HCEC 1CT (cell line): ENCODE measurements around the gene VAPA.

Experiments
- DNase-seq: peaks from one replicate; pipeline ENCODE4 v3.0.0-alpha.2; 2017

The VAPA gene

DNA sequence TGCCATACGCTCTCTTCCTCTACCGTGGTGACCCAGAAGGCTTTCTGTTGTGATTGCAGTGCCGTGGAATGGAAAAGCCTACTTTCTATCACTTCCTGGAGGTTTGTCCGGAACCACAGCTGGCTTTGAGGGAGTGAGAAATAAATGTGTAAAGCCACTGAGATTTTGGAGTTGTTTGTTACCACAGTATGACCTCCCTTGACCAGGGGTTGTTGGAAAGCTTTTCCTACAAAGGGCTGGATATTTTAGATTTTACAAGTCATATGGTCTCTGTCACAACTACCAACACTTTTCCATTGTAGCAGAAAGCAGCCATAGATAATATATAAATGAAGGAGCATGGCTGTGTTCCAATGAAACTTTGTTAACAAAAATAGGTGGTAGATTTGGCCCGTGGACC is 70.3 kb downstream of the VAPA start:
- DNase-seq: no peak

DNA sequence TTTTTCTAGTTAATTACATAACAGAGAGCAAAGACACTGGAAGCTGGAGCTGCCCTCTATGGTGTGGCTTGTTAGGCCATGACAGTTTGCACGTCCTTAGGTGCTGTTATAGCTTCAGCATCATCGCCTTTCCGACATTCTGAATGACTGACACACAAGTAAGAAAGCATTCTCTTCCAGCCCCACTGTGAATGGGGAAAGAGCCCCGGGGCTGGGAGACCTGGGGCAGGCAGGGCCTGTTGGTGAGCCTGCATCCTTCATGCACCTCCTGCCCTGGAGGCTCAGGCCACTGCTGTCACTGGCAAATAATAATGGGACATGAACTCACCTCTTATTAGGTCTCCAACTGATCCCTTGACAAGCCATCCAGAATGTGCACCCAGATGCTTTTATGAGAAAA is 71.8 kb downstream of the VAPA start:
- DNase-seq: no peak

- no peak for DNase-seq
Observed at GRCh38 chr18:9986156-9986930, 72.5 kb downstream of the VAPA start.

GRCh38 chr18:9987345-9987744 is 73.5 kb downstream of the VAPA start:
- no peak for DNase-seq

- no peak for DNase-seq
Observed at GRCh38 chr18:9987931-9988330, 74.1 kb downstream of the VAPA start.

DNA sequence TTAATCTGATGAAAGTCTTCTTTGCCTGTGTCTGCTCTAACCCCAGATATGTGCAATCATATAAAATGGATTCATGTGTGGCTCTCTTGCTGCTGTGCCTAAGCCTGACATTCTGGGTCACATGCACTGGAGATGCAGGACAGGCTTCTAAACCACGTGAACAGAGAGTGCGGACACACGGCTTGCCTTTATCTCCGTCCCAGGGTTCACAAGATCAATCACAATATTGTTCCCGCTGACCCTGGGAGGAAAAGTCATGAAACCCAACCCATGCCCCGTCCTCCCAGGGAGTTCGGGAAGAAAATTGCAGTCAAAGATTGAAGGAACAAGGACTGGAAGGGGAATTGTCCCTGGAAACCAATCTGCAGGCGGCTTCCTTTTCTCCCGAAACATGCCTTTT is 74.8 kb downstream of the VAPA start:
- DNase-seq: no peak

- no peak for DNase-seq
Observed at GRCh38 chr18:9989481-9989880, 75.7 kb downstream of the VAPA start.

DNA sequence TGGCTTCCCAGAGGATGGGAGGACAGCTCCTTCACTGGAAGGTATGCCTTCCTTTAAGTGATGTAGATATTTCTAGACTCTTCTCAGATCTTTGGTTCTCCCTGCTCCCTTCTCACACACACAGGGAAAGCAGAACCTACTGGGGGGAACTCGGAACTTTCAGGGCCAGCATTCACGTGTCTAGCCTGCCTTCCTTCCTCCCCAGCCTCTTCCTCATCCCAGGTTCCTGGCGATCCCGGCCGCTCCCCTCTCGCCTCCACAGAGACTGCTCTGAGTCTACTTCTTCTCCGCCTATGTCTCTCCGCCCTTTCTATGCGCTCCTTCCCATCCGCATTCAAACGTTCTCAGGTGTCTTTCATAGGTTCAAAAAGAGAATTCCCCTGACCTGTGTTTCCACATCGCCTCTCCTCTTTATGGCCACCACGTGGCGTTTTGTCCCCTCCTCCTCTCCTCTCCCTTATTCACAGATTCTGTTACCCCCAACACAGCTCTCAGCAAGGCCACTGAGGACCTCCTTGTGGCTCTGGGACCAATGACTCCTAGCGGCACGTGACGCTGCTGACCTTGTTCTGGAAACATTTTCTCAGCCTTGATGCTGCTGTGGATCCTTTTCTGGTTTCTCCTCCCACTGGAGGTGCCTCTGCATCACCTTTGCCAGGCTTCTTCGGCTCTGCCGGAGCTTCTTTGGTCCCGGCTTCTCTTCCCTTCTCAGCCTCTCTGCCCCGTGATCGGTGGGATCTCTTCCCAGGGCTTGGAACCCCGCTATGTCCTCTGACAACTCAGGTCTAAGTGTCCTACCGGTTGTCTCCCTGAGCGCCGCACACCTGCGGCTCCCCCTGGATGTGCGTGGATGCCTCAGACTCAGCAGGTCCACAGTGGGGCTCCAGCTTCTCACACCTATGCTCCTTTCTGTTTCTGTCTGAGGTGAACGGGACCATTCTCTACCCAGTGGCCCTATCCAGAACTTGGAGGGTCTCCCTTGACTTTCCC is 77.5 kb downstream of the VAPA start:
- no peak for DNase-seq

DNA sequence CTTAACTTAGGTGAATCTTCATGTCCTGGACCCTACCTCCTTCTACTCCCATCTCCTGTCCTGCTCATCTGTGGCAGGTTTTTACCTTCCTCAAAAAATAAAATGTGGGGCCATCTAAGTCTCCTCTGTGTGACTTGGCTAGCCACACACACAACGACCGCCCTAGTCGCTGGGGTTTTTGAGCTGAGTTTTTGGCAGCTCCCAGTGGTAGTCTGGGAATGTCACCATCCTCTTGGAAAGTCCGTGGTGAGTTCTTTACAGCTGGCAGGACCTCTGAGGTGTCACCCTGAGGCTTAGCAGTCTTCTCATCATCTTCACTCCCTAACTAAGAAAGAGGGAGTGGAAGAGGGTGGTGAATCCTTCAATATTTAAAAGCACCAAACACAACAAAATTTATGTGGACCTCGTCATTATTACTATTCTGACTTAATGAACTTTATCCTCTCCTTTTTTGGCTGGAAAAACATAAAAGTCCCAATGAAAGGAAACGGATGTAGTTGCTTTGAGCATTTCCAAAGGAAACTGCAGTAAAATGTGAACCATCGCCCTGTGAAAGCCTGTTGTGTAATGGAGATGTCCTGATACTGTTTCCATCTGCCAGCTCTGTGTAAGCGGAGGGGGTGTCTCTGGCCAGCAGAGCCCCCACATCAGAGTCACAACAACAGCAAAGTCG is 78.6 kb downstream of the VAPA start:
- DNase-seq: no peak

- DNase-seq: no peak
Observed at GRCh38 chr18:9992973-9993520, 79.2 kb downstream of the VAPA start.

DNA sequence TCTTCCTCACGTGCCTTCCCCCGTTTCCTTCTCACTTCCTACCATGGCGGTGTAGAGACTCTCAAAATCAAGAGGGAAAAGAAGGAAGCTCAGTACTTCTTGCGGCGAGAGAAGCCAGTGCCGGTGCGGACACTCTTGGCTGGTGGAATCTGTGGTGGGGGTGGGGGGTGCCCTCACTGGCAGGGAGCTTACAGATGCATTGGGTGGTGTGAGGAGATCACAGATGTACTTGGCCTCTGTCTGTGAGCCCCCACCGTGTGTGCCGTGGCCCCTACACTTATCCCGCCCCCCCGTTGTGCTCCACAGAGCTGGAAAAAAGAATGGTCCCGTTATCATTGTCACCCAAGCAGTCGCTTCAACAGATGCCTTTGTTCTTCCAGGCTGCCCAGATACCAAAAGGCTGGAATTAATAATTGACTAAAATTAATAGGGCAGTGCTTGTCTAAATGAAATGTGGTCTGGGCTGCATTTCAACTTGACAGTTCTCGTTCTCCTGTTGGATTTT is 79.8 kb downstream of the VAPA start:
- no peak for DNase-seq

GRCh38 chr18:9994026-9994570 is 80.3 kb downstream of the VAPA start:
- no peak for DNase-seq

- DNase-seq: peak; percentile 11
Observed at GRCh38 chr18:9994701-9995235, 81.0 kb downstream of the VAPA start.

- DNase-seq: no peak
Observed at GRCh38 chr18:9995631-9996030, 81.8 kb downstream of the VAPA start.

GRCh38 chr18:9996094-9996493 is 82.3 kb downstream of the VAPA start:
- DNase-seq: peak; percentile 15

- DNase-seq: no peak
Observed at GRCh38 chr18:9997711-9998110, 83.9 kb downstream of the VAPA start.

GRCh38 chr18:9998330-9998729 is 84.5 kb downstream of the VAPA start:
- no peak for DNase-seq

DNA sequence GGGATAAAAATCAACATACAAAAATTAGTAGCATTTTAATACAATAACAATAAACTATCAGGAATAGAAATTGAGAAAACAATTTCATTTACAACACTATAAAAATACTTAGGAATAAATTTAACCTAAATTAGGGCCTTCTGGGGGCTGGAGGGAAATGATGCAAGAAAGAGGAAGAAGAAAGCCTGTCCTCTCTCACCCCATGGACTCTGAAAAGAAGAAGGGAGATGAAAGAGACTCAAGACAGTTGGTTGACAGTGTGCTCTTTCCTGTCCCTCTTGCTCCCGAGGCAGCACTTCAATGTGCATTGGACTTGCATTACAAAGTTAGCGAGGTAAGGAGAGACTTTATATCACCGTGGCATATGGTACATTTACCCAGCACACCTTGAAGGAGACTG is 88.5 kb downstream of the VAPA start:
- no peak for DNase-seq

DNA sequence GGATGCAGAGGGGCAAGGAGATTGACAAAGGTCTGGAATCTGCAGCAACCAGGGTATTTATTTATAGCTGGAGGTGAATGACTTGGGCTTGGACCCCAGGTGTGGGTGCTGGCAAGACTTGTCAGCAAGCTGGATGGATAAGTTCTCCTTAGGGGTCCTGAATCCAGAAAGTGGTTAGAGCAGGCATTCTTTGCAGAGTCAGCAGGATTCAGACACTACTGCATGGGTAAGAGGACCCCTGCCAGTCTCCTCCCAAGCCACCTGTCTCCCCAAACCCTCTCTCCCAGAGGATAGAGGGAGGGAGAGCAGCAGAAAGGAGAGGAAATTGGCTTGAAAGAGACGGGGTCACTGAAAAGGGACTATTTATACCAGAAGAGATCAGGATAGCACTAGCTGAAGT is 89.5 kb downstream of the VAPA start:
- DNase-seq: no peak

DNA sequence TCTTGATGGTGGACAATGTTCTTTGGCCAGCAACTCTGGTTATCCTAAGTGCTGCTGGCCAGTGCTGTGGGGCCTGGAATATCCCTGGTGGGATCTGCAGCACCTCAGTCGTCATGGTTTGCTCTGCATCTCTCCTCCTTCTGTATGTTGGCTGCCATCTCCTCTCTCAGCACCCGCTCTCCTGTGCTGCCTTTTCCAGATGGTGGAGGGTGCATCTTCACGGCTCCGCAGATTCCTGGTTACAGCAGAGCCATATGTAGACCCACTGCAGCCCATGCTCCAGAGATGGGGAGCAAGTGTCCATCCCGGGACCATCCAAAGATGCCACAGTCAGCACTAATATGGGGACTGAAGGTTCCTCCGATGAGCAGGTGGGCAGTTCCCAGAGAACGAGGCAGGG is 90.0 kb downstream of the VAPA start:
- no peak for DNase-seq

GRCh38 chr18:10006311-10006893 is 92.6 kb downstream of the VAPA start:
- peak; percentile 65 for DNase-seq
